RWPE1 (cell line): ENCODE measurements around the gene HPS5.

Source experiments
- CTCF ChIA-PET: fragments of 350-600 bp; sonication (Branson Sonifier 250); formaldehyde crosslinking; extraction: SDS; loops from one replicate; lab custom pipeline; 2021; lab: Yijun Ruan, JAX
- POLR2A ChIA-PET: fragments of 400-600 bp; formaldehyde crosslinking; extraction: SDS; loops from one replicate; lab custom pipeline; 2020; ENCODE audit warnings: antibody characterized with exemption; ENCODE audit not compliant: low non-redundant PET; lab: Yijun Ruan, JAX
- DNase-seq: peaks from one replicate; pipeline ENCODE4 v3.0.0; 2012; ENCODE audit warnings: low spot score
- H3K27ac ChIP-seq: fragments of 450-650 bp; 2 replicates; pipeline ENCODE4 v1.5.1; 2017
- CTCF ChIP-seq: fragments of 450-650 bp; conservative IDR thresholded peaks from 2 replicates; pipeline ENCODE4 v1.5.1; 2017; ENCODE audit warnings: low read depth, mild to moderate bottlenecking

Gene HPS5

GRCh38 chr11:18229501-18229900 is 92.4 kb downstream of the HPS5 start:
- TF ChIP-seq CTCF, result no peak
- no peak for DNase-seq
- CTCF ChIA-PET, result no interaction called here
- POLR2A ChIA-PET, result no interaction called here
- H3K27ac ChIP-seq, result no peak overlapping the region
